H1 (cell line): ENCODE results near the gene ZNF320. TPM values are rescaled to one million over a fixed set of nuclear protein-coding genes. Genes with fewer than 3 reads are reported as not detected.
"Not testable (repeated sequence)": the region's sequence is repeated elsewhere in the genome, so short reads cannot be mapped to it uniquely, and the experiment has no call there.

ENCODE experiments used
- CTCF ChIA-PET: fragments of 300-600 bp; sonication (Branson Sonifier 250); formaldehyde crosslinking; loops from one replicate; lab custom pipeline; 2021; ENCODE audit not compliant: partially characterized antibody; lab: Charles Lee
- POLR2A ChIA-PET: fragments of 300-600 bp; sonication (Branson Sonifier 250); formaldehyde crosslinking; loops from one replicate; lab custom pipeline; 2021; ENCODE audit warnings: inconsistent platforms; ENCODE audit not compliant: partially characterized antibody; lab: Charles Lee
- DNase-seq, 2 experiments: peaks; one replicate each; pipeline versions ENCODE4 v3.0.0 to v3.0.0-alpha.2; 2010 to 2022; ENCODE audit warnings: low spot score in 2 of 2, low read depth in 1 of 2, mixed read lengths in 1 of 2
- FAIRE-seq: peaks from 2 replicates; lab custom pipeline; 2011; peaks lifted over from hg19 to GRCh38; lab: Jason Lieb, UNC
- H2AFZ ChIP-seq: 2 replicates; pipeline ENCODE4 v1.8.1; 2012; ENCODE audit warnings: low read length, inconsistent platforms
- H2AK5ac ChIP-seq: 2 replicates; pipeline ENCODE4 v1.6.1; 2013; ENCODE audit warnings: low read depth, low read length
- H2BK120ac ChIP-seq: replicated peaks from 2 replicates; pipeline ENCODE3; 2013; ENCODE audit warnings: low read depth, low read length, inconsistent platforms
- H2BK12ac ChIP-seq: 2 replicates; pipeline ENCODE4 v1.6.1; 2013; ENCODE audit warnings: low read depth, low read length
- H2BK15ac ChIP-seq: 2 replicates; pipeline ENCODE4 v1.6.1; 2013; ENCODE audit warnings: low read length
- H2BK20ac ChIP-seq: 2 replicates; pipeline ENCODE4 v1.6.1; 2013; ENCODE audit warnings: low read length
- H2BK5ac ChIP-seq: 2 replicates; pipeline ENCODE4 v1.6.1; 2013; ENCODE audit warnings: low read depth, low read length
- H3K14ac ChIP-seq: 2 replicates; pipeline ENCODE4 v1.6.1; 2013; ENCODE audit warnings: inconsistent platforms; ENCODE audit not compliant: insufficient read length
- H3K18ac ChIP-seq: 2 replicates; pipeline ENCODE4 v1.6.1; 2013; ENCODE audit warnings: low read length; ENCODE audit errors: extremely low read depth
- H3K23ac ChIP-seq: 2 replicates; pipeline ENCODE4 v1.6.1; 2013; ENCODE audit warnings: inconsistent platforms; ENCODE audit not compliant: insufficient read length
- H3K23me2 ChIP-seq: 2 replicates; pipeline ENCODE4 v1.6.1; 2013; ENCODE audit warnings: low read depth, low read length
- H3K27ac ChIP-seq: 2 replicates; pipeline ENCODE4 v1.6.1; 2011; ENCODE audit warnings: low read depth, low read length, inconsistent platforms
- H3K27me3 ChIP-seq, 4 experiments: replicated peaks in 1 of 4; 1 replicate in 1 of 4; 2 replicates in 3 of 4; pipeline versions ENCODE4 v1.6.1 to v1.8.1; 2011 to 2013; ENCODE audit warnings: low read length in 3 of 4, mild to moderate bottlenecking in 3 of 4, inconsistent platforms in 2 of 4, mixed read lengths in 2 of 4, moderate library complexity in 1 of 4; ENCODE audit not compliant: control insufficient read depth in 3 of 4, insufficient read depth in 3 of 4; ENCODE audit errors: extremely low read depth in 1 of 4
- H3K36me3 ChIP-seq, 4 experiments: 2 replicates each; pipeline versions ENCODE4 v1.6.1 to v1.8.1; 2011 to 2013; ENCODE audit warnings: mild to moderate bottlenecking in 4 of 4, low read length in 3 of 4, moderate library complexity in 2 of 4, control low read depth in 1 of 4, inconsistent platforms in 1 of 4; ENCODE audit not compliant: insufficient read depth in 4 of 4, control insufficient read depth in 2 of 4
- H3K4ac ChIP-seq: replicated peaks from 2 replicates; pipeline ENCODE3; 2013; ENCODE audit warnings: low read length, low read depth, mixed read lengths, inconsistent platforms; ENCODE audit not compliant: insufficient read length
- H3K4me1 ChIP-seq, 4 experiments: replicated peaks in 1 of 4; 1 replicate in 1 of 4; 2 replicates in 3 of 4; pipeline versions ENCODE4 v1.6.1 to v1.8.1; 2011 to 2013; ENCODE audit warnings: low read length in 3 of 4, inconsistent platforms in 2 of 4, mixed read lengths in 1 of 4; ENCODE audit not compliant: insufficient read depth in 4 of 4, control insufficient read depth in 3 of 4
- H3K4me2 ChIP-seq, 2 experiments: 2 replicates each; pipeline versions ENCODE4 v1.6.1 to v1.8.1; 2011 to 2013; ENCODE audit warnings: low read depth in 2 of 2, low read length in 2 of 2, control low read depth in 1 of 2, inconsistent platforms in 1 of 2, mild to moderate bottlenecking in 1 of 2; ENCODE audit not compliant: insufficient read depth in 1 of 2
- H3K4me3 ChIP-seq, 4 experiments: fragments of 200-600, 300-600 bp in 1 of 4; sonication (generic), shearing (Covaris generic), sonication (Bioruptor Twin) in 1 of 4; 2 replicates each; pipeline versions ENCODE4 v1.5.1 to v1.8.1; 2011 to 2016; ENCODE audit warnings: low read length in 4 of 4, low read depth in 3 of 4, control low read depth in 2 of 4, inconsistent platforms in 2 of 4, mild to moderate bottlenecking in 2 of 4, mixed read lengths in 1 of 4, moderate library complexity in 1 of 4; ENCODE audit not compliant: insufficient read depth in 2 of 4; ENCODE audit errors: extremely low read depth in 1 of 4
- H3K56ac ChIP-seq: replicated peaks from 2 replicates; pipeline ENCODE3; 2013; ENCODE audit warnings: low read depth, mild to moderate bottlenecking, mixed read lengths, low read length, inconsistent platforms; ENCODE audit not compliant: insufficient read length
- H3K79me1 ChIP-seq: 2 replicates; pipeline ENCODE4 v1.6.1; 2013; ENCODE audit warnings: low read depth, low read length, control low read depth
- H3K79me2 ChIP-seq, 2 experiments: 2 replicates each; pipeline versions ENCODE4 v1.6.1 to v1.8.1; 2012 to 2013; ENCODE audit warnings: low read length in 2 of 2, mild to moderate bottlenecking in 2 of 2, inconsistent platforms in 1 of 2; ENCODE audit not compliant: insufficient read depth in 2 of 2, control insufficient read depth in 1 of 2
- H3K9ac ChIP-seq, 4 experiments: replicated peaks in 1 of 4; 1 replicate in 1 of 4; 2 replicates in 3 of 4; pipeline versions ENCODE4 v1.6.1 to v1.8.1; 2011 to 2013; ENCODE audit warnings: low read depth in 3 of 4, low read length in 3 of 4, control low read depth in 2 of 4, mild to moderate bottlenecking in 2 of 4, moderate library complexity in 2 of 4, inconsistent platforms in 1 of 4; ENCODE audit errors: extremely low read depth in 1 of 4
- H3K9me3 ChIP-seq, 2 experiments: 2 replicates each; pipeline versions ENCODE4 v1.6.1 to v1.8.1; 2012 to 2013; ENCODE audit warnings: mild to moderate bottlenecking in 2 of 2, moderate library complexity in 2 of 2, control low read depth in 1 of 2, inconsistent platforms in 1 of 2, low read depth in 1 of 2, low read length in 1 of 2, mixed read lengths in 1 of 2; ENCODE audit not compliant: insufficient read depth in 2 of 2
- H4K20me1 ChIP-seq, 2 experiments: replicated peaks in 1 of 2; 2 replicates each; pipeline versions ENCODE3 to v1.8.1; 2011 to 2013; ENCODE audit warnings: inconsistent platforms in 2 of 2, low read length in 2 of 2, mild to moderate bottlenecking in 1 of 2; ENCODE audit not compliant: insufficient read depth in 2 of 2, control insufficient read depth in 1 of 2
- H4K5ac ChIP-seq: 2 replicates; pipeline ENCODE4 v1.6.1; 2013; ENCODE audit warnings: low read length, low read depth, mixed read lengths, inconsistent platforms; ENCODE audit not compliant: insufficient read length
- H4K8ac ChIP-seq: 2 replicates; pipeline ENCODE4 v1.8.0; 2013; ENCODE audit warnings: mild to moderate bottlenecking, moderate library complexity, low read length, inconsistent platforms; ENCODE audit not compliant: insufficient read depth; ENCODE audit errors: extremely low read depth
- H4K91ac ChIP-seq: replicated peaks from 2 replicates; pipeline ENCODE3; 2013; ENCODE audit warnings: low read length, mixed read lengths, inconsistent platforms; ENCODE audit not compliant: insufficient read length
- WGBS, 2 experiments: shearing (Covaris generic) in 1 of 2; methylation state at CpG; one replicate each; pipeline versions ENCODE4 v1.1.6 to v1.1.7; 2013 to 2015; ENCODE audit warnings: low lambda C conversion rate in 2 of 2, mixed read lengths in 2 of 2, inconsistent platforms in 1 of 2, low coverage in 1 of 2, missing lambda C conversion rate in 1 of 2; ENCODE audit not compliant: insufficient replicate concordance in 2 of 2, insufficient coverage in 1 of 2, insufficient read length in 1 of 2; ENCODE audit errors: extremely low coverage in 1 of 2, missing lambda C conversion rate in 1 of 2; 5-methylcytosine and 5-hydroxymethylcytosine counted together
- polyA plus RNA-seq, 7 experiments: library from polyadenylated mRNA; depleted of rRNA in 3 of 7; stranded (reverse) in 5 of 7; unstranded in 2 of 7; fragments of >200 nt in 5 of 7; fragments of 200-250 nt in 2 of 7; gene quantifications; 1 replicate in 5 of 7; 2 replicates in 1 of 7; 4 replicates in 1 of 7; pipeline versions ENCODE4 v1.2.1 to v1.2.3, GENCODE V29; 2011 to 2013; ENCODE audit warnings: missing spikeins in 2 of 7, mixed read lengths in 2 of 7
- small RNA-seq: library from polyadenylated mRNA; stranded (forward); fragments of <200 nt; extraction: miRNeasy Mini kit (QIAGEN cat#:217004); gene quantifications from one replicate; pipeline ENCODE3, GENCODE V24; 2013; ENCODE audit not compliant: insufficient read depth
- total RNA-seq: library from RNA; stranded (reverse); fragmentation: NEBNext Ultra II Directional; extraction: Animal tissue kit (Norgen Biotek cat#: 25700); gene quantifications from 2 replicates; pipeline ENCODE4 v1.2.1, GENCODE V29; 2021

ZNF320 gene
- total and polyA plus RNA-seq, 2 of the 8 experiments (the other 6 are each of a cell fraction or from before 2014, with no cell fraction given), result 20.6 to 26.8 TPM

DNA sequence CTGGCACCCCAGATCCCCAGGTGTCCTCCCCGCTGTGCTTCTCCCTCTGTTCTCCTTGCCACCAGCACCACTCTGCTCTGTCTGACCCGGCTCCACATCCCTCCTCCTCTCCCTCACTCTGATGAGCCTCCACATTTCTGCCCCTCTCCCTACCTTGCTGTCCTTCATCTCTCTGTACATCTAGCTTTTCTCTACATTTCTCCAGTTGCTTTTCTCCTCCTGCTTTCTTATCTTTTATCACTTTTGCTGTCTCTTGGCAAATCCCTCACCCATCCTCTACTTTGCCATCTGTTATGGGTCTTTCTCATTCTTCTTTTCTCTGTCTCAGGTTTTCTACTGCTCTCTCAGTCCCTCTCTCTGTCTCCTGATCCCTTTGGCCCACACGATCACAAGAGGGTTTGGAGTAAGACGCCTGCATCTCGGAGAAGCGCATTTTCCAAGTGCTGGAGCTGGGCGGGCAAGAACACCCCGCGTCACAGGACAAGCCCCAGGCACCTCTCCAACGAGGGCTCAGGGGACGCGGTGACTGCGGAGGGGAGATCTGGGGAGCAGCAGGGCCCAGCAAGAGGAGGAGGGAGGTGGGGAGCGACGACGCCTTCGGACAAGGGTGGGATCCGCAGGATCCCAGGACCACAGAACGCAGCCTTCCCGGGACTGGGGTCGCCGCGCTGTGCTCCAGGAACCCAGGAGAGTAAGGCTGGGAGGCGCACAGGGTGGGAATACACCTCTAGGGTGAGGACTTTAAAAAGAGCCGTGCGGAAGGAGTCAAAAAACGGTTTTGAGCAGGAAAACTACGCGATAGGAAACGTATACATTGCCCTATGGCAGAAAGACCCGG is 40.7 kb downstream of the ZNF320 start:
- CTCF ChIA-PET, FAIRE-seq, H4K91ac ChIP-seq, POLR2A ChIA-PET, DNase-seq, H3K9me3 ChIP-seq, H3K18ac ChIP-seq, H3K4me1 ChIP-seq, H3K14ac ChIP-seq, H2BK5ac ChIP-seq, H2AK5ac ChIP-seq, H2BK20ac ChIP-seq, H3K23ac ChIP-seq, H2BK120ac ChIP-seq, H3K4ac ChIP-seq, H4K20me1 ChIP-seq, H3K79me1 ChIP-seq, H2BK15ac ChIP-seq, H3K36me3 ChIP-seq, H3K56ac ChIP-seq, H4K5ac ChIP-seq, H2BK12ac ChIP-seq, H3K27me3 ChIP-seq, H3K23me2 ChIP-seq, H3K27ac ChIP-seq, H4K8ac ChIP-seq, H3K79me2 ChIP-seq: not testable (repeated sequence)
- Histone ChIP-seq H2AFZ (peak overlapping the region; percentile 92), H3K9ac (peak overlapping the region in 2 of 4 experiments; percentile 43 to 54; a peak in 4 of 7 replicates), H3K4me2 (peak overlapping the region; percentile 58 to 87), H3K4me3 (peak overlapping the region; percentile 75 to 86 (median 78))
- WGBS, 2 experiments, result 5% methylated on average over 13 of the region's 31 CpGs; no CpG with 5 or more reads in 1 of the 2 experiments

Small RNA genes lying within 50 kb of the gene (small RNA-seq; reads per million reads assigned to genes)
- gene ZNF320, result 2.1 reads per million, percentile 17 among the genes with 10 or more reads in this experiment

Other genes starting within 250 kb of the ZNF320 start
- gene ZNF611, start 162.6 kb downstream of the ZNF320 start, total RNA-seq, result 17.7 and 19.0 TPM in 2 replicates
- 1.9 and 2.2 TPM in 2 replicates for gene ZNF611, start 162.6 kb downstream of the ZNF320 start, polyA plus RNA-seq (2011; rRNA removed)
- 5.9 and 8.0 TPM in 2 replicates for gene ZNF600, start 110.8 kb downstream of the ZNF320 start, total RNA-seq
- gene ZNF600, start 110.8 kb downstream of the ZNF320 start, polyA plus RNA-seq (2011; rRNA removed), result 2.1 and 3.2 TPM in 2 replicates
- 22.8 and 23.0 TPM in 2 replicates for gene ZNF28, start 76.0 kb downstream of the ZNF320 start, total RNA-seq
- gene ZNF28, start 76.0 kb downstream of the ZNF320 start, polyA plus RNA-seq (2011; rRNA removed), result 5.5 and 7.3 TPM in 2 replicates
- gene ZNF468, start 40.0 kb downstream of the ZNF320 start, total RNA-seq, result 26.1 and 26.8 TPM in 2 replicates
- 8.6 and 13.5 TPM in 2 replicates for gene ZNF468, start 40.0 kb downstream of the ZNF320 start, polyA plus RNA-seq (2011; rRNA removed)
- 8.6 and 8.7 TPM in 2 replicates for gene ZNF888, start 25.8 kb upstream of the ZNF320 start, total RNA-seq
- gene ZNF888, start 25.8 kb upstream of the ZNF320 start, polyA plus RNA-seq (2011; rRNA removed), result 0.86 and 1.1 TPM in 2 replicates
- 12.2 and 13.2 TPM in 2 replicates for gene ZNF816, start 65.2 kb upstream of the ZNF320 start, total RNA-seq
- 2.4 and 2.7 TPM in 2 replicates for gene ZNF816, start 65.2 kb upstream of the ZNF320 start, polyA plus RNA-seq (2011; rRNA removed)
- gene ERVV-1, start 116.3 kb upstream of the ZNF320 start, total RNA-seq, result not detected in 2 replicates
- not detected in 2 replicates for gene ERVV-1, start 116.3 kb upstream of the ZNF320 start, polyA plus RNA-seq (2011; rRNA removed)
- not detected in 2 replicates for gene ERVV-2, start 147.1 kb upstream of the ZNF320 start, total RNA-seq
- 0.03 TPM in 1 of 2 replicates, not detected in the other for gene ERVV-2, start 147.1 kb upstream of the ZNF320 start, polyA plus RNA-seq (2011; rRNA removed)
- 28.3 and 31.2 TPM in 2 replicates for gene ZNF160, start 205.8 kb upstream of the ZNF320 start, total RNA-seq
- 15.8 and 29.0 TPM in 2 replicates for gene ZNF160, start 205.8 kb upstream of the ZNF320 start, polyA plus RNA-seq (2011; rRNA removed)
- gene ZNF415, start 235.3 kb upstream of the ZNF320 start, total RNA-seq, result 9.3 and 9.7 TPM in 2 replicates
- 3.8 and 5.8 TPM in 2 replicates for gene ZNF415, start 235.3 kb upstream of the ZNF320 start, polyA plus RNA-seq (2011; rRNA removed)